Fibroblast of lung (primary cell): Measurements from ENCODE around the gene ZNF70. TPM values are rescaled to one million over a fixed set of nuclear protein-coding genes. Genes with fewer than 3 reads are reported as not detected.

ENCODE experiments used
- DNase-seq, 2 donors: peaks; one replicate each; pipeline versions ENCODE4 v3.0.0 to v3.0.0-alpha.2; 2010; ENCODE audit warnings: low read depth in 2 of 2
- H2AFZ ChIP-seq: 2 replicates; pipeline ENCODE4 v1.5.1; 2012; ENCODE audit warnings: low read length, control low read depth, inconsistent platforms
- H3K27ac ChIP-seq: 2 replicates; pipeline ENCODE4 v1.5.1; 2011; ENCODE audit warnings: low read length, control low read depth; ENCODE audit not compliant: insufficient read depth
- H3K27me3 ChIP-seq: 2 replicates; pipeline ENCODE4 v1.5.1; 2011; ENCODE audit warnings: mild to moderate bottlenecking, low read length; ENCODE audit not compliant: control insufficient read depth, insufficient read depth
- H3K36me3 ChIP-seq: 2 replicates; pipeline ENCODE4 v1.5.1; 2011; ENCODE audit warnings: low read length; ENCODE audit not compliant: control insufficient read depth, insufficient read depth
- H3K4me1 ChIP-seq: 2 replicates; pipeline ENCODE4 v1.5.1; 2011; ENCODE audit warnings: low read length; ENCODE audit not compliant: control insufficient read depth, insufficient read depth; ENCODE audit errors: extremely low read depth
- H3K4me2 ChIP-seq: 2 replicates; pipeline ENCODE4 v1.5.1; 2011; ENCODE audit warnings: low read length, control low read depth; ENCODE audit not compliant: insufficient read depth; ENCODE audit errors: extremely low read depth
- H3K4me3 ChIP-seq, 4 experiments: fragments of 200-600 bp in 1 of 4; sonication (generic) in 1 of 4; replicated peaks in 1 of 4; 2 replicates each; pipeline ENCODE4 v1.5.1; 2011 to 2016; ENCODE audit warnings: low read length in 4 of 4, low read depth in 3 of 4, mild to moderate bottlenecking in 3 of 4, control low read depth in 2 of 4, inconsistent platforms in 1 of 4, mixed read lengths in 1 of 4; ENCODE audit not compliant: insufficient read depth in 1 of 4; ENCODE audit errors: control extremely low read depth in 1 of 4
- H3K79me2 ChIP-seq: 2 replicates; pipeline ENCODE4 v1.5.1; 2012; ENCODE audit warnings: mild to moderate bottlenecking, low read length, inconsistent platforms; ENCODE audit not compliant: control insufficient read depth, insufficient read depth
- H3K9ac ChIP-seq: 2 replicates; pipeline ENCODE4 v1.5.1; 2011; ENCODE audit warnings: mild to moderate bottlenecking, low read length, control low read depth; ENCODE audit not compliant: insufficient read depth
- H3K9me3 ChIP-seq: 2 replicates; pipeline ENCODE4 v1.5.1; 2012; ENCODE audit warnings: low read depth, low read length; ENCODE audit not compliant: control insufficient read depth, insufficient read depth
- H4K20me1 ChIP-seq: 2 replicates; pipeline ENCODE4 v1.5.1; 2011; ENCODE audit warnings: low read length; ENCODE audit not compliant: control insufficient read depth, insufficient read depth; ENCODE audit errors: extremely low read depth
- CTCF ChIP-seq, 2 donors: IDR thresholded peaks in 1 of 2; conservative IDR thresholded peaks in 1 of 2; 1 replicate in 1 of 2; 2 replicates in 1 of 2; pipeline ENCODE4 v1.5.1; 2011 to 2012; ENCODE audit warnings: low read length in 2 of 2, control low read depth in 1 of 2, inconsistent platforms in 1 of 2, low read depth in 1 of 2, mild to moderate bottlenecking in 1 of 2
- EZH2 ChIP-seq: IDR thresholded peaks from 2 replicates; pipeline ENCODE4 v1.5.1; 2012; ENCODE audit warnings: low read length, control low read depth, mild to moderate bottlenecking; ENCODE audit errors: missing control alignments
- polyA plus RNA-seq, 2 donors: library from polyadenylated mRNA; depleted of rRNA in 1 of 2; stranded (reverse) in 1 of 2; unstranded in 1 of 2; fragments of >200 nt; gene quantifications; 2 replicates each; pipeline ENCODE4 v1.2.1, GENCODE V29; 2011 to 2012; ENCODE audit warnings: missing spikeins in 1 of 2
- total RNA-seq: library from RNA; depleted of rRNA; stranded (reverse); fragments of >200 nt; gene quantifications from 2 replicates; pipeline ENCODE4 v1.2.1, GENCODE V29; 2014

The ZNF70 gene
- total and polyA plus RNA-seq, 2 donors (not counting 1 experiment from before 2014, with no cell fraction given) = 1.2 to 3.1 TPM

- no peak overlapping the region for H3K27ac ChIP-seq
- no peaks in the 10 kb centered on the region for H3K79me2 ChIP-seq
- no peak overlapping the region for H2AFZ ChIP-seq
- H3K9ac ChIP-seq = no peak overlapping the region
- no peaks in the 10 kb centered on the region for H3K9me3 ChIP-seq
- H3K27me3 ChIP-seq = no peaks in the 10 kb centered on the region
- no peaks in the 10 kb centered on the region for H4K20me1 ChIP-seq
- no peak for DNase-seq
- H3K4me2 ChIP-seq = no peak overlapping the region
- H3K36me3 ChIP-seq = no peaks in the 10 kb centered on the region
- no peak overlapping the region for H3K4me3 ChIP-seq
- no peak for TF ChIP-seq EZH2
- TF ChIP-seq CTCF (conservative IDR thresholded peaks at IDR 0.05 in 1 of 2, IDR thresholded peaks at IDR 0.05 in 1 of 2; ENCODE audit: low read depth in 1 of 2, low read length in 2 of 2) = no peak
- H3K4me1 ChIP-seq = no peaks in the 10 kb centered on the region
Observed at GRCh38 chr22:23693979-23694680, 56.8 kb downstream of the ZNF70 start.

GRCh38 chr22:23692598-23693291 is 58.2 kb downstream of the ZNF70 start:
- Histone ChIP-seq H3K79me2 (no peaks in the 10 kb centered on the region), H3K36me3 (no peaks in the 10 kb centered on the region), H3K9me3 (no peaks in the 10 kb centered on the region), H3K9ac (no peak overlapping the region), H3K4me2 (no peak overlapping the region), H3K27ac (no peak overlapping the region), H2AFZ (no peak overlapping the region), H3K4me1 (no peaks in the 10 kb centered on the region), H3K27me3 (no peaks in the 10 kb centered on the region), H3K4me3 (no peak overlapping the region), H4K20me1 (no peaks in the 10 kb centered on the region)
- TF ChIP-seq CTCF (conservative IDR thresholded peaks at IDR 0.05 in 1 of 2, IDR thresholded peaks at IDR 0.05 in 1 of 2; ENCODE audit: low read depth in 1 of 2, low read length in 2 of 2) (no peak), EZH2 (no peak)
- DNase-seq = no peak

GRCh38 chr22:23691748-23692423 is 59.0 kb downstream of the ZNF70 start:
- H2AFZ ChIP-seq = no peak overlapping the region
- no peaks in the 10 kb centered on the region for H3K27me3 ChIP-seq
- no peak overlapping the region for H3K4me2 ChIP-seq
- no peaks in the 10 kb centered on the region for H3K4me1 ChIP-seq
- no peaks in the 10 kb centered on the region for H3K79me2 ChIP-seq
- no peaks in the 10 kb centered on the region for H3K36me3 ChIP-seq
- no peak overlapping the region for H3K4me3 ChIP-seq
- no peak overlapping the region for H3K27ac ChIP-seq
- H4K20me1 ChIP-seq = no peaks in the 10 kb centered on the region
- no peak overlapping the region for H3K9ac ChIP-seq
- TF ChIP-seq EZH2 = no peak
- no peak for TF ChIP-seq CTCF (conservative IDR thresholded peaks at IDR 0.05 in 1 of 2, IDR thresholded peaks at IDR 0.05 in 1 of 2; ENCODE audit: low read depth in 1 of 2, low read length in 2 of 2)
- H3K9me3 ChIP-seq = no peaks in the 10 kb centered on the region
- DNase-seq = no peak
